GM12891 (cell line): Measurements from ENCODE around the gene ARHGAP15.

Experiments used
- PAX5 ChIP-seq: IDR thresholded peaks from 2 replicates; pipeline ENCODE4 v1.6.1; 2011; ENCODE audit warnings: low read length, moderate library complexity, mild to moderate bottlenecking; ENCODE audit not compliant: insufficient read depth, severe bottlenecking
- POLR2A ChIP-seq: IDR thresholded peaks from 2 replicates; pipeline ENCODE4 v1.6.1; 2011; ENCODE audit warnings: low read depth, low read length, control low read depth

- TF ChIP-seq POLR2A (no peak), PAX5 (no peak)
Observed at GRCh38 chr2:143572421-143572820, 443.2 kb downstream of the ARHGAP15 start.
